HG02885 (cell line): ENCODE results near the gene TPSB2.
"Not testable (repeated sequence)": the region's sequence is repeated elsewhere in the genome, so short reads cannot be mapped to it uniquely, and the experiment has no call there.

Experiments
- ATAC-seq: cut with Tn5 transposase; IDR thresholded peaks from one replicate; pipeline ENCODE4 v1.9.1; 2021; ENCODE audit warnings: mild to moderate bottlenecking; ENCODE audit not compliant: unreplicated experiment, poor library complexity

The TPSB2 gene

GRCh38 chr16:1230084-1230470, at the start of gene TPSB2:
Gene TPSB2 (minus strand): TSS chr16:1230184. CDS start chr16:1229951, 233 bp downstream.
- ATAC-seq: not testable (repeated sequence)

DNA sequence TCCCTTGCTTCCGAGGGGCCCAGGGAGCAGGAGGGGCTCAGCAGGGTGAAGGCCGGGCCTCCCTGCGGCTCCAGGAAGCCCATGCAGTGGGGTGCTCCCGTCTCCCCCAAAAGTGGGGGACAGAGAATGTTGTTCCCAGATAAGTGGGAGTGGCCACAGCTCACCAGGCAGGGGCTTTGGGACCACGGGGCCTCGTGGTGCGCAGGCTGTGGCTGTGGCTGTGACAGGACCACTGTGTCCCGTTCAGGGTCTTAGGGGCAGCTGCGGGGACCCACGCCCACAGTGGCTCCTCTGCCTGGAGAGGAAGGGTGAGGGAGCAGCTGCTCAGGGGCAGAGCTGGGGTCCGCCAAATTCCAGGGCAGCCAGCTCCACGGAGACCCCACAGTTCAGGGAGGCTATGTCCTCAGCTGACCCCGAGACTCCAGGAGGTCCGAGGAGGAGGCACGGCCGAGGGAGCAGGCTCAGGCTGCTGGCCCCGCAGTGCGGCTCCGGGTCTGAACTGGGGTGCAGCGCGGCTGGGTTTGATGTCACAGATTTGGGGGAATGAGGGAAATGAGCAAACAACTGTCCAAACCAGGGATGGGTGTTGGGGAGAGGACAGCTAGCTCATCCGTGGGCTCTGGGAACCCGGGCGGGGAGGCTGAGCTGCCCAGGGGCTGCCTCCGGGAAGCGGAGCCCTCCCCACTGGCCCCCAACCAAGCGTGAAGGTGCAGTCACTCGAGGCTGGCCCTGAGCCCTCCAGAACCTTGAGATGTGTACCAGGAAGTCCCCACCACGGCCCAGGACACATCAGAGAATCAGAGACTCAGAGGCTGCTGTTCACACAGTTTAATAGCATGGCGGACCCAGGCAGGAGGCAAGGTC, 49.3 kb upstream of the TPSB2 start:
- no peak for ATAC-seq

DNA sequence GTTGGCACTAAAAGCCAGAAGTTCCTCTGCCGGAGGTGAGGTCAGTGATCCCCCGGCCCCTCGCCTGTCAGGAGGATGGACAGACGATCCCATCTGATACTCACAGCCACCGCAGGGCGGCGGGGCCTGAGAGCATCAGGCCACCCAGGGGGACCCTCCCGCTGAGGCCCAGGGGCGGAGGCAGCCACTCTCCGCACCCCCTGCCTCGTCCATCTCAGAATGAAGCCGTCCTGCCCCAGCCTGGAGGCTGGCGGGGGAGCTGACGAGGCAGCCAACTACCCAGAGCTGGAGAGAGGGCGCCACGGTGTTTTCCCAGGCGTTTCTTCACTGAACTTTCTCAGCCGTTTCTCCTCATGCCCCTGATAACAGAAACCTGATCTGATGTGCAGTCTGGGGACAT, 48.5 kb upstream of the TPSB2 start:
- no peak for ATAC-seq

GRCh38 chr16:1277617-1278282, 47.8 kb upstream of the TPSB2 start:
- ATAC-seq: no peak

DNA sequence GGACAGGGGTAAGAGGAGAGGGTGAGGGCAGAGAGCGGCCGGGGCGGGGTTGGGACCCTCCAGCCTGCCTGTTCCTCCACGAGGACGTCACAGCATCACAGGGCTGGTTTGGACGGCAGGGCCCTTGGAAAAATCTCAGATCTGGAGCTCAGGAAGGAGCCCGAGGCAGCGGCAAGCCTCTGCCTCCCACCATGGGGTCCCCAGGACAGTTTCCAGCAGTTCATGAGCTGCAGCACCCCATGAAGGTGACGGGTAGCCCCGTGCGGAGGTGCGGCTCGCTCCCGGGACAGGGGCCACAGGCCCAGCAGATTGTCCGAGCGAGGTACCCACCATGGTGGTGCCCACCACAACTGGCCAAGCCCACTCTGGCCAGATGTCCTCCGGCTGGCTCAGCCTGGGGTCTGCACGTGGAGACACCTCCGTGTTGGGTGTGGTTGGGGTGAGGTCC, 47.2 kb upstream of the TPSB2 start:
- ATAC-seq: no peak

DNA sequence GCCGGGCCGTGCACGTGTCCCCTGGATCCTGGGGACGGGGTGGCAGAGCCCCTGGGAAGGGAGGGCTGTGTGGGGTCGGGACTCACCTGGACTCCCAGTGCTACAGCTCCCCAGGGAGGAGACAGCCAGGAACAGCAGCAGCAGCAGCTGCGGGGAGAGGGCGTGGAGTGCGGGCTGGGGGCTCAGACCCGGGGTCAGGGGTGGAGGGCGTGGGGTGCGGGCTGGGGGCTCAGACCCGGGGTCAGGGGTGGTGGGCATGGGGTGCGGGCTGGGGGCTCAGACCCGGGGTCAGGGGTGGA, 46.5 kb upstream of the TPSB2 start:
- no peak for ATAC-seq

DNA sequence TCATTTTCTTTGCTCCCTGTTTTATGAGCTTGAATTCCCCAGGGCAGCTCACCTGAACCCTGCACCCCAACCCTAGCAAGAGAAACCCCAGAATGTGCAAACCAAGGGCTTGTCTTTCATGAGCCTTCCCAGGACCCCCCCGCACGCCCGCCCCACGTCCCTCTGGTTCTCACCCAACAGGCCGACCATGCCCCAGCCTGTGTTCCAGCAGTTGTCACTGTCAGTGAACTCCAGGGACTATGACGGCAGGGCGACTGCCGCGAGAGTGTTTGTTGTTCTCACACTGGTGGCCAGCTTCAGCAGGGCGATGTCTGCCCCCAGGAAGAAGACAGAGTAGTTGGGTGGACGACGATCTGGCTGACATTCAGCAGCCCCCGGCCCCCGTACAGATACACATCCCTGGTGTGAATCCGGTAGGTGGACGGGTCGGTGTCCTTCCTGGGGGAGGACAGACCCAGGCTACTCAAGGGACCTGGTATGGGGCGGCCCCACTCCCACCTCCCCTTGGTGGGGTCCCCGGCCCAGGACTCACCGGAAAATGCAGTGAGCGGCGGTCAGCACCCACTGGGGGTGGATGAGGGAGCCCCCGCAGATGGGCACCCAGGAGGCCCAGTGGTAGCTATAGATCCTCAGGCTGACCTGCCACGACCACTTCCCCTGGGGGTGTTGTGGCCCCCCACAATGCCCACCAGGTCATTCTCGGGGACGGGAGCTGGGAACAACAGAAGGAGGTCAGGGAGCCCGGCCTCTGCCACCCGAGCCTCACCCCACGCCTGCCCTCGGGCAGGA, 46.0 kb upstream of the TPSB2 start:
- no peak for ATAC-seq

- no peak for ATAC-seq
Observed at GRCh38 chr16:1274767-1275166, 44.8 kb upstream of the TPSB2 start.

DNA sequence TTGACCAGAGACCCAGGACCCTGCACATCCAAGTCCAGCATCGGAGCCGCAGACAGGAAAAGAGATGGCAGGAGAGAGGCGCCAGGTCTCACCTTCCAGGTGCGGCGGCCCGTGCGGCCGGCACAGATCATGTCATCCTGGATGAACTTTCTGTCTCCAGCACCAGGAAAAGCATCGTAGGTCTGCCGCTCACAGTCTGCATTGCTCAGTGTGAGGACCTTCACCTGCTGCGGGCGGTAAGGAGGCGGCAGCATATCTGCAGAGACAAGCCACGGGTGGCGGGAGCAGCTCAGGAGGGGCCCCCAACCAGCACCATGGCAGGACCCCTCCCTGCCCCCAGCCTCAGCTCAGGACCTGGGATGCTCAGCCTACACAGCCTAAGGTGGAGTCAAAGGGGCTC, 43.8 kb upstream of the TPSB2 start:
- no peak for ATAC-seq

DNA sequence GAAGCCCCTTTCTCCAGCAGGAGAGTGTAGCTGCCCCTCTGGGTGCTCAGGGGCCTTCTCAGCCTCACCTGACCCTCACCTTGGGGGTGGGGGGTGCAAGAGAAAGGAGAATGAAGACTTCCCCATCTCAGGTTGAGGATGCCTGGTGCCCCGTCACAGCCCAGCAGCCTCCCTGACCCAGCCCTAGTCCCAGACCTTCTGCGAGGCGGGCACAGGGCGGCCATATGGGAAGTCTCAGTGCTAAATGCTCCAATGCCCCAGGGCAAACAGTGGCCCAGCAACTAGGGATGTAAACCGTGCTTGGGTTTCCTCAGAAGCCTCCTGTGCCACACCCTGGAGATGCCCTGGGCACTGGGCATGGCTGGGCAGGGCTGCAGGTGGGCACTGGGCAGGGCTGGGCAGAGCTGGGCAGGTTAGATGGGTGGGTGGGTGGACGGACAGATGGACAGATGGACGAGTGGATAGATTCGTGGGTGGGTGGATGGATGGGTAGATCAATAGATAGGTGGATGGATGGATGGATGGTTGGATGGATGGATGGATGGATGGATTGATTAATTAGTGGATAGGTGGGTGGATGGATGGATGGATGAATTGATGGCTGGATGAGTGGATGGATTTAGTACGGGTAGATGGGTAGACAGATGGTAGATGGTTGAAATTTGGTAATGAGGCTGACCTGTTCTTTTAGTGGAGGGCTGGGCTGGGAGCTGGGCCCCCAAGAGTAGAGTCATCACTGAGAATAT, 42.6 kb upstream of the TPSB2 start:
- ATAC-seq: no peak

DNA sequence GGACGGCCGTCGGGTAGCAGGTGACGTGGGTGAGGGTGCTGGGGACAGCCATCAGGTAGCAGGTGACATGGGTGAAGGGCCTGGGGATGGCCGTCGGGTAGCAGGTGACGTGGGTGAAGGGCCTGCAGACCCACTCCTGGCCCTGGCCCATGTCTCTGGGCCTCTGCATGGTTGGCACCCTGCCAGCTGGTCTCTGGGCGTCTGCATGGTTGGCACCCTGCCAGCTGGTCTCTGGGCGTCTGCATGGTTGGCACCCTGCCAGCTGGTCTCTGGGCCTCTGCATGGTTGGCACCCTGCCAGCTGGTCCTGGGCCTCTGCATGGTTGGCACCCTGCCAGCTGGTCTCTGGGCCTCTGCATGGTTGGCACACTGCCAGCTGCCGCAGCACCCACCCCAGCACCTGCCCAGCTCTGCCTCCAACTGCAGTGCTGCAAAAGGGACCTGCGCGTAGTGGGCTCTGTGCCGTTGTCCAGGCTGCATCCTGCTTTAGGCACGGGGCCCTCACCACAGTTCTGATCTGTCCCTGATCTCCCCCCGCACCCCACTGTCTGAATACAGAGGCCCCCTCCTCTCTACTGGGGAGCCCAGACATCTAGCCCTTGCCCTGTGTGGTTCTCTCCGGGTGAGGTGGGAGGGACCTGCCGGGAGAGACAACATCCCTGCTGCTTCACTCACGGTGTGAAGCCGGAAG, 41.9 kb upstream of the TPSB2 start:
- not testable (repeated sequence) for ATAC-seq

GRCh38 chr16:1271380-1271723, 41.4 kb upstream of the TPSB2 start:
- ATAC-seq: no peak

DNA sequence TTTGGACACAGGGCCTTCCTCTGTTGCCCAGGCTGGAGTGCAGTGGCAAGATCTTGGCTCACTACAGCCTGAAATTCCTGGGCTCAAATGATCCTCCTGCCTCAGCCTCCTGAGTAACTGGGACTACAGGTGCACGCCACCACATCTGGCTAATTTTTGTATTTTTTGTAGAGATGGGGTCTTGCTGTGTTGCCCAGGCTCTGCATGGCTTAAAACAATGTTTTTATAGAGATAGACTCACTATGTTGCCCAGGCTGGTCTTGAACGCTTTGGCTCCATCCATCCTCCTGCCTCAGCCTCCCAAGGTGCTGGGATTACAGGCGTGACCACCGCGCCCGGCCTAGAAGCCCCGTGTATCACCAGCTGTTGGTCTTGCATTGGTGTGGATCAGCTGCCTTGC, 39.4 kb upstream of the TPSB2 start:
- ATAC-seq: not testable (repeated sequence)

GRCh38 chr16:1265826-1266225, 35.8 kb upstream of the TPSB2 start:
- no peak for ATAC-seq

DNA sequence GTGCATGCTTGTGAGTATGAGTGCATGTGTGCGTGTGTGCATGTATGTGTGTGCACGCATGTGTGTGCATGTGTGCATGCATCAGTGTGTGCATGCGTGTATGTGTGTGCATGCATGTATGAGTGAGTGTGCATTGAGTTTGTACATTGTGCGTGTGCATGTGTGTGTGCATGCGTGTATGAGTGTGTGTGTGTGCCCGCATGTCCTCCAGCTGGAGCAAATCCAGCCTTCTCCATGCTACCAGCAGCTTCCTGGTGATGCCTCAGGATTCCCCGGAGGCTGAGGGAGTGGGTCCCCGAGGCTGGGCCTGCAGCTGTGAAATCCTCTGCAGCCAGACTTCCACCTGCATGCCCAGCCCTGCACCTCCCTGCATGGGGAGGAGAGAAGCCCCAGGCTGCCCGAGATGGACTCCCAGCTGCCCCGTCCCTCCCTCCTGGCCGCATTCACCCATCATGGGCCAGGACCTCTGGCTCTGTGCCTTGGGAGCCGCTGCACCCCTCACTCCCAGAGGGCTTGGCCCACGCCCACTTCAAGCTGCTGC, 35.2 kb upstream of the TPSB2 start:
- ATAC-seq: no peak

GRCh38 chr16:1264345-1265089, 34.5 kb upstream of the TPSB2 start:
- ATAC-seq: no peak

DNA sequence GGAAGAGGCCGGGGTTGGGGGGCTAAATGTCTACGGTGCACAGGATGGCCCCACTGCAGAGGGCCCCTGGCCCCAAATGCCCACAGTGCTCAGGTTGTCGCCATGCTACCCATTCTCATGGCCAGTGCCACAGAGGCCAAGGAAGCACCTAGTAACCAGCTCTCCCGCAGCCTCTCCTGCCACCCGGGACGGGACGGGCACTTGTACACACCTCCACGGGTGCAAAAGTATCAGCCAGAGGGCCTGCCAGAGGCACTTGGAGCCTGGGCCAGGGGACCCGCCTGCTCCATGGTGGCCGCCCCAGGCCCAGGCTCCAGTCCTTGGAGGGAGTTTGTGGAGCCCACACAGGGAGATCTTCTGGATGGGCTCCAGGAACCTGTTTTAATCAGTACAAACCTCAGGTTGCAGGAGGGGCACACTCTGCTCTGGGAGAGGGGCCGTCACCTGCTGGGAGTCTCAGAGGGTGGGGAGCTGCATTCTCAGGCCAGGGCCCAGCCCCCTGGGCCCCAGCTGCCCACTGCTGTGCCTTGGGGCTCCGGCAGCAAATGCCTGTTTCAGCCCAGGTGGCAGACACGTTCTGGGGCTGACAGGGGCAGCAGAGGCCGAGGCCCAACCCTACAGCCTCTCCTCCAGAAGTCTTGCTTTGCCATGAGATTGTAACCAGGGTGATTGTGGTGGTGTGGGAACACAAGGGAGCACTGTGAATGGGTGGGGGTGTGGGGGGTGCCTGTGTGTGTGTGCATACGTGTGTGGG, 33.8 kb upstream of the TPSB2 start:
- no peak for ATAC-seq

DNA sequence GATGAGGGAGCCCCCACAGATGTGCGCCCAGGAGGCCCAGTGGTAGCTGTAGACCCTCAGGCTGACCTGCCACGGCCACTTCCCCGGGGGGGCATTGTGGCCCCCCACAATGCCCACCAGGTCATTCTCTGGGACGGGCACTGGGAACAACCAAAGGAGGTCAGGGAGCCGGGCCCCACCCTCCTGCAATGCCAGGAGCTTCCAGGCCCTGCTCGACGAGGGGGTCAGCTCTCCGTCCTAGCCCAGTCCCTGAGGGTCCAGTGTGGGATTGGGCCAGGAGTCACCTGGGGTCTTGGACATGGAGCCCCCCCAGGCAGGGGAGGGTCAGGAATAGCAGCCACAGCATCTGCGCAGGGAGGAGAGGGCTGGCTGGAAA, 32.9 kb upstream of the TPSB2 start:
- ATAC-seq: no peak
